GM18511 (cell line): ENCODE data around the gene MYRF.

Source experiments
- ATAC-seq: cut with Tn5 transposase; IDR thresholded peaks from one replicate; pipeline ENCODE4 v1.9.1; 2021; ENCODE audit warnings: mild to moderate bottlenecking, moderate library complexity; ENCODE audit not compliant: unreplicated experiment

The MYRF gene

DNA sequence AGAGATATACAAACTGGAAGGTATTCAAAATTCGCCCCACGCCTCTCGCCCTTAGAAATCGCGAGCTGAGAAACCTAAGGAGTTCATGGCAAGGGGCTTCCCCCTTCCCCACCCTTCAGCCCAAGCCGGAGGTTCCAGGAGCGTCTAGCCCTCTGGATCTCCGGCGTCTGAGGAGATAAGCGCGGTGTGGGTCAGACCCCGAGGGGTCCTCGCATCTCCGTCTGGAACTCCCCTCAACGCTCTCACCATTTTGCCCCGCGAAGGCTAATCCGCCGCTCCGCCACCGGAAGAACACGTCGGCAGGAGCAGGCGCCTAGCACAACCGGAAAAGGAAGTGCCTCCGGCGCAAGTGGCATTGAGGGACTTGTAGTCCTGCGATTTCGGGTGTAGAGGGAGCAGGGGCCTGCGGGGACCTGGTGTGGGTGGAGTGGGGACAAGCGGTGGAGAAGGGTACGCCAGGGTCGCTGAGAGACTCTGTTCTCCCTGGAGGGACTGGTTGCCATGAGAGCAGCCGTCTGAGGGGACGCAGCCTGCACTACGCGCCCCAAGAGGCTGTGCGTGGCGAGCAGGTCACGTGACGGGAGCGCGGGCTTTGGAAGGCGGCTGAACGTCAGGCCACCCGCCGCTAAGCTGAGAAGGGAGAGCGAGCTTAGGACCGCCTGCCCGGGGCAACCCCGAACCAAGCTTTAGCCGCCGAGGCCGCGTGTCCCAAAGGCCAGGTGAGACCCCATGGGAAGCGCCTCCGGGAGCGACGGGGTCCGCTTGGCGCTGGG lies 40.1 kb downstream of the MYRF start, which contains the start of the genes FEN1 and TMEM258:
TSS of gene FEN1 (plus strand) at position 602 of the 773 bp plus-strand sequence. CDS start 2,451 bp downstream, outside the sequence.
TSS of gene TMEM258 (minus strand) at position 290 of the 773 bp plus-strand sequence. CDS start at position 249, 41 bp downstream.
- peak; percentile 90 for ATAC-seq

DNA sequence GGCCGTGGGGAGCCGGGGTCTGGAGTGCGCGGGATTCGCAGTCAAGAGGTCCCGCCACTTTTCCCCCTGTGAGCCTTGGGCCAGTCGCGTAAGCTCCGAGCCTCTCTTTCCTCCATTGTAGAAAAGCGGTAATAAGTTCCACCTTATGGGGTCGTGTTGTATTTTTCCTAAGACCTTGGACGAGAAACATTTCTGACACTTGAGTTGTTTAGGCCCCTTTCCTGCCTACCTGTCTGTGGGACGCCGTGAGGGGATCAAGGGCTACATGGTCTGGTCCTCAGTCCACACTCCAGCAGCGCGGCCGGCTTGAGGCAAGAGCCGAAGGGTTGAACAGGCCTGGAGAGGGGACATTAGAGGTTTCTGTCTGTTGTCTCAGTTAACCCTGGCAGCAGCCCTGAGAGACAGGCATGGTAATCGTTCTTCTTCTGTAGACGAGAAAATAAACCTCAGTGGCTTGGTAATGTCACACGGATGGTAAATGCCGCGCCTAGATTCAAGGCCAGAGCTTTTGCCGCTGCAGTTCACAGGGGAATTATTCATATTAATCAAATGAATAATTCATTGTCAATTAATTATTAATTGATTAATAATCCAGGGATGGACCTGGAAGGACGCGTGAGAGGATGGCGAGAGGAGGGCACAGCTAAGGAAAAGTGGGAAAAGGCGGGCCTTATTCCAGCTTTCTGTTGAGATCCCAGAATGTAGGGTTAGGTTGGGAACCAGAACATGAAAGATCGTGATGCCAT lies 40.8 kb downstream of the MYRF start:
- peak; percentile 22 for ATAC-seq

DNA sequence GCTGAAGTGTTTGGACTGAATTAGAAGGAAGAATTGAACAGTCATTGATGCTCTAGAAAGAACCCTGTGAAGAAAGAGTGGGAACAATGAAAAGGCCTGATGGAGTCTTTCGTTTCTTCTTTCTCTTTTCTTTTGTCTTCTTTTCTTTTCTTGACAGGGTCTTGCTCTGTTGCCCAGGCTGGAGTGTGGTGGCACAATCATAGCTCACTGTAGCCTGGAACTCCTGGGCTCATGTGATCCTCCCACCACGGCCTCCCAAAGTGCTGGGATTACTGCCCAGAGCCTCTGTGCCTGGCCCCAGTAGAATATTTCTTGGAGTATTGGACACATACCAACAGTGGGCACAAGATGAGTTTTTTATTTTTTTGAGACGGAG lies 41.4 kb downstream of the MYRF start:
- no peak for ATAC-seq

DNA sequence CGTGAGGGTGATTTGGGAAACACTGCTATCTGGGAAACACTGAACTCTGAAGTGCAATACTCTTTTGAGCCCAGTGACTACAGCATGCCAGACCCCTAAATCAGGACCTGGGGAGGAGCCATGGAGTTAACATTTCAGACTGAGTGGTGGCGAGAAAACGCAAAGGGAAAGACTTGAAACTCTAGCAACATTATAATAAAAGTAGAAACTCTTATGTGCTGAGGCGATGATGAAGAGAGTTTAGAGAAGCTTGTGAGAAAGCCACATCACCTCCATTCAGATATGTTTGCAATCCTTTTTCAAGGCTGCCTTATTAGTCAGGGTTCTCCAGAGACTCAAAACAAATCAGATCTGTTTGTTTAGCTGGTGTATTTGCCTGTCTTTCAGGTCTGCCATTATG lies 42.1 kb downstream of the MYRF start:
- ATAC-seq = no peak

DNA sequence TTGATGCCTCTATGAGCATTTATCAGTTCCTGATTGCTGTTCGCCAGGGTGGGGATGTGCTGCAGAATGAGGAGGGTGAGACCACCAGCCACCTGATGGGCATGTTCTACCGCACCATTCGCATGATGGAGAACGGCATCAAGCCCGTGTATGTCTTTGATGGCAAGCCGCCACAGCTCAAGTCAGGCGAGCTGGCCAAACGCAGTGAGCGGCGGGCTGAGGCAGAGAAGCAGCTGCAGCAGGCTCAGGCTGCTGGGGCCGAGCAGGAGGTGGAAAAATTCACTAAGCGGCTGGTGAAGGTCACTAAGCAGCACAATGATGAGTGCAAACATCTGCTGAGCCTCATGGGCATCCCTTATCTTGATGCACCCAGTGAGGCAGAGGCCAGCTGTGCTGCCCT lies 43.0 kb downstream of the MYRF start:
- ATAC-seq = no peak

DNA sequence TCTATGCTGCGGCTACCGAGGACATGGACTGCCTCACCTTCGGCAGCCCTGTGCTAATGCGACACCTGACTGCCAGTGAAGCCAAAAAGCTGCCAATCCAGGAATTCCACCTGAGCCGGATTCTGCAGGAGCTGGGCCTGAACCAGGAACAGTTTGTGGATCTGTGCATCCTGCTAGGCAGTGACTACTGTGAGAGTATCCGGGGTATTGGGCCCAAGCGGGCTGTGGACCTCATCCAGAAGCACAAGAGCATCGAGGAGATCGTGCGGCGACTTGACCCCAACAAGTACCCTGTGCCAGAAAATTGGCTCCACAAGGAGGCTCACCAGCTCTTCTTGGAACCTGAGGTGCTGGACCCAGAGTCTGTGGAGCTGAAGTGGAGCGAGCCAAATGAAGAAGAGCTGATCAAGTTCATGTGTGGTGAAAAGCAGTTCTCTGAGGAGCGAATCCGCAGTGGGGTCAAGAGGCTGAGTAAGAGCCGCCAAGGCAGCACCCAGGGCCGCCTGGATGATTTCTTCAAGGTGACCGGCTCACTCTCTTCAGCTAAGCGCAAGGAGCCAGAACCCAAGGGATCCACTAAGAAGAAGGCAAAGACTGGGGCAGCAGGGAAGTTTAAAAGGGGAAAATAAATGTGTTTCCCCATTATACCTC lies 43.6 kb downstream of the MYRF start:
- ATAC-seq = no peak

DNA sequence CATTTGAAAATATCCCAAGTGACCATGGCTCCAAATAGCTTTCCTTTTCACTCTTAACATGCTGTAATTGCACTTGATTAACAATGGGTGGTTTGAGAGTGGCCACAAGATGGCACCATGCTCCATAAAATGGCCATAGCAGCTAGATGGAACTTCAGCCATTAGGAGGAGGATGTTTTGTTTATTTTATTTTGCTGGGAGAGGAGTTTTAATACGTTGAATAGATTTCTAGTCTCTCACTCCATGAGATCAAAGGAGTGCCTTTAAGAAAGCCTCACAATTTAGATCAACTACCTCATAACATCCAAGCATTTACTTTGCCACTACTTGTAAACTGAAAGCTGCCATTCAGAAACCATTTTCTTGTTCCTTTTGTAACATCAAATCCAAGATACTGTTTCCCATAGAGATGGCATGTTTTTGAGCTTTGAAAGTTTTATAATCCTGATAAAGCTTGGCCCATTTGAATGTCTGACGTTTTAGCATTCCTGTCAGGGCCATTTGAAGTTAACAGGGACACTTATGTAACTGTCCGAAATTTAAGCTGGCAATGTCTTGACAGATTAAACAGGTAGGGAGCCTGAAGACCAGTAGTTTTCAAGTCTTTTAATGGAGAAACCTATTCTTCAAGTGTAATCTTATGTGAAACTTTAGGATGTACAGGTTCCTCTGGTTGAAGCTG lies 45.0 kb downstream of the MYRF start:
- ATAC-seq = no peak

DNA sequence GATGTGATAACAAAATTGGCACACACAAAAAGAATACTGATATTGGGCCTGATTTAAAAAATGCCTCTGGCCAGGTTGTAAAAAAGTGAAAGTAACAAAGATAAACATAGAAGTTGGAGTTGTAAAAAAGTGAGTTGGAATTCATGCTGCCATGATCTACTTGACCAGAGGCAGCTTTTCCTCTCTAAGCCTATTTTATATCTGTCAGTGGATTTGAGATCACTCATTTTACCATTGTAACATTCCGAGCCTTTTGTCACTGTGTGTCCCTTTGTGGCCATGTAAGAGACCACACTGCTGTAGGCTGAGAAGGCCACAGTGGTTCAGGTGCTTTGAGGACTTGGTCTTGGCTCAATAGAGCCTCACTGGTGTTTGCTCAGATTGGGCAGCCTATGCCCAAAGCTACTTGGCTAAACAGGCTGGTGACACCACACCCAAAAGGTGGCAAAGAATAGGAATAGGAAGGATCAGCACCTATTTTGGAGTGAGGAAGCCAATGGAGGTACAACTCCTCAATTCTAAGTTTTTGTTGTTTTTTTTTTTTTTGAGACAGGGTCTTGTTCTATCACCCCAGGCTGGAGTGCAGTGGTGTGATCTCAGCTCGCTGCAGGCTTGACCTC lies 47.3 kb downstream of the MYRF start:
- ATAC-seq = no peak

DNA sequence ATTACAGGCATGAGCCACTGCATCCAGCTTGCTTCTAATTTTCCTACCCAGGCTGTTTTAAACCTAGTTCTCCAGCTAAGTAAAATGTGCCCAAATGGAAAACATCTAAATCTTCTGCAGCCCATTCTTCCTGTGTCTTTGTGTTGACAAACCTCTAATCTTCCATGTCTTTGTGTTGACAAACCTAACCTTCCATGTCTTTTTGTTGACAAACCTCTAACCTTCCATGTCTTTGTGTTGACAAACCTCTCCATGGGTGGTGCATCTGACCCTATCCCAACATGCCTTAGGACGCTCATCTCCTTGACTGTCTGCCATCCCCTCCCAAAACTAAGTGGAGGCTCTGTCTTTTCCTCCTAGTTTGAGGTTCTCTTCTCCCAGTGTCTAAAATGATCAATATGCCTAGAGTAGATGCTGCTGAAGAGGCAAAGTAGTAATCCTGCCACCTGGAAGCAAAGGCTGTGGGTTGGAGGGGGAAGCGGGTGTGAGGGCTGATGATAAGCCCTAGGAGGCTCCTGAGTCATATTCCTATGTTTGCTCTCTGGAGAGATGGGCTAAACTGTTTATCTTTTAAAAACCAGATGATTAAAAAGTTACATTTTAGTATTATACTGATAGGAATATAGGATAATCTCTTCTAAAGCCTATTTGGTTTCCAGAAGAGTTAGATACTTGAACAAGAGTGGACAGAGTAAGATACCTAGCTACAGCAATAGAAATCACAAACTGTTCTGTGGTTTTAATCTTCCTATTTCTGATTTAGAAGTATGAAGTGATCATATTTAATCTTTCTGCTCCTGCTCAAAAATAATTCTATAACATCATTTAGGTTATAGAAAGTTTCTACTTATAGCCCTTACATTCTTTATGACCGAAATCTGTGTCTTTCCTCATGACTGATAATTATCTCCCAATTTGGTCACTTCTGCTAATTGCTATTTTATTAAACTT lies 48.2 kb downstream of the MYRF start:
- ATAC-seq = no peak

DNA sequence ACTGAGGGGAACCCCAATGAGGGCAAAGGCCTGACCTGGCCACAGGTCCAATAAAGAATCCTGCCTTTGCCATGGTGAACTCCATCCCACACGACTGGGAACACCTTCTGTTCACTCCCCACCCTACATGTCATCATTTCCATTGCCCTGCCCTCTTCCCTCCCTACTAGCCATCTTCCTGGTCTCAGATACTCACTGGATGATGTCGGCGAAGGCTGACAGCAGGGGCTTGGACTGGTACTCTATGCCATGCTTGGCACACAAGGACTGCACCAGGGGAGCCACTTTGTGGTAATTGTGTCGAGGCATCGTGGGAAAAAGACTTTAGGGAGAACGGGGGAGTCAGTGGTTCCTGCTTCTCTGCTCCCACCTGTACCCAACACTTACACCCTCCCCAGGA lies 50.2 kb downstream of the MYRF start:
- no peak for ATAC-seq

DNA sequence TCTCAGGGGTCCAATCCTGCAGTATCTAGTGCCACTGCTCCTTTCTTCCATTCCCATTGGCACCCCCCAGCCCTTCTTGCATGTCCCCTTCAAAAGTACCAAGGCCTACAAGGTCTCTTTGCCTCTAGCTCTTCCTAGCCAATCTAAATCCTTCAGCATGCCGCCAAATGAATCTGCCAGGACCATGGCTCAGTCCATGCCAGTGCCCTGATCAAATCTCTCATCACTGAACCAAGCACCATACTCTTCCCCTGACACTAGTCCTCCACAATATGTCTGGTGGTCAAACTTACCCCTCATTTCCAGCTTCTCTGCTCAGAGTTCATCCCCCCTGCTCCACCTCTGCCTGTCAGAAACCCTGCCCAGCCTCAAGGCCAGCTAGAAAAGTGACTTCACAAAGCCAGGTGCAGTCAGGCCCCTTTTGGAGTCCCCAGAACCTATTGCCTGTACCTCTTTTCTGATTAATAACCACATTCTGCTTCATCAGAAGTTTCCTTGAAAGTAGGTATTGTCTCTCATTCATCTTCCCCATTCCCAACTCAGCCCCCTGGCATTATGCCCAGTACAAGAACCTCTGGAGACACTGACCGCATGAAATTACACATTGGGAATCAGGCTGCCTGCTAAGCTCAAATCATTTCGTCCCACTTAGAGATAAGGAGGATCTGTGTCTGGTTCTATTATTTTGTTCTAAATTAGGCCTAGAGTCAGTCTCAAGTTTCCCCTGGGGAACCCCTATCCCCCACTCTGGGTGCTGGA lies 51.6 kb downstream of the MYRF start:
- no peak for ATAC-seq

DNA sequence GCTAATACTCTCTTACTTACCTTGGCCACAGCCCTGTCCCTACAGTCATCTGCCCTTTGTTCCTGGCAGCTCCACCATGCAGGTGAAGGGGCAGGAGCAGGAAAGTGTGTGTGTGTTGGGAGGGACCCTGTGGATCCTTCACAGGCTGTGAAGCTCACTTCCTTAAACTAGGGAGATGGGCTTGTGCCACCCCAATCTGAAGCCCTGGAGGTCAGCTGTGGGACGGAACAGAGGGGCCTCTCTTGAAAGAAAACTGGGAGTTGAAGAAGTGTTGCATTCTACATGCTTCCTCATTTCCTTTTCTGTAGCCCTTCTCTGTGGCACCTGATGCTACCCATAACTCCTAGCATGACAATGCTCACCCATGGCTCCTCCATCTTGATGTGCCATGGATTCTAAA lies 52.7 kb downstream of the MYRF start:
- ATAC-seq = no peak

DNA sequence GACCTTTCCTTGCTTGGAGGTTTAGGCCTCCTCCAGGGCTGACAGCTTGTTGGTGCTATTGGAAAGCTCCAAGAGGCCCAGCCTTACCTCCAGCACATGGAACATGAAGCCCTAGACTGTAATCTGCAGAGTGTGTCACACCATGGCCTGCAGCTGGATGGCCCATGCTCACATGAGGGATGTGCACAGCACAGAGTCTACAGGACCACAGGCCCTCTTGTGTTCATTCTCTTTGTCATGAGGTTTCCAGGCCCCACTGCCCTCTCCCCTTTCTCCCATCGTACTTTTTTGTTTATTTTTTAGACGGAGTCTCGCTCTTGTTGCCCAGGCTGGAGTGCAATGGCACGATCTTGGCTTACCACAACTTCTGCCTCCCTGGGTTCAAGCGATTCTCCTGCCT lies 54.3 kb downstream of the MYRF start:
- ATAC-seq = no peak

DNA sequence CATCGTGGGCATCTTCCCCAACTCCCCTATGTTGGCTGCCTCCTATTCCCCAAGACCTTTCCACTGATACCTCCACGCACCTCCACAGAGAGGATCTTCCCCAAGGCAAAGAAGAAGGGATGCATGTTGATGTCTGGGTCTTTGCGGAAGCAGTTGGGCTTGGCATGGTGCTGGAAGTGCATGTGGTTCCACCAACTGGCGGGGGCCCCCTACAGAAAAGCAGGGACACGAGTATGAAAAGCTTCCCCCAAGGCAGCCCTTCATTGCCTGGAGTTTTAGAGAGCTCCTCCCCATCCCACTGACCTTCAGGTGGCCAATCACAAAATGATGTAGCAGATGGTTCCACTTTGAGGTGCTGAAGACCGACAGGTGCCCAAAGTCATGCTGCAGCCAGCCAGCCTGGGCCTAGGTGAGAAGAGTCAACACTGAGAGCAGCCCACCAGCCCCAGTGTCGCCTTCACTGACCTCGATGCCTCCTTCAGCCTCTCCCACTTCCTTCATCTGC lies 58.3 kb downstream of the MYRF start:
- no peak for ATAC-seq

DNA sequence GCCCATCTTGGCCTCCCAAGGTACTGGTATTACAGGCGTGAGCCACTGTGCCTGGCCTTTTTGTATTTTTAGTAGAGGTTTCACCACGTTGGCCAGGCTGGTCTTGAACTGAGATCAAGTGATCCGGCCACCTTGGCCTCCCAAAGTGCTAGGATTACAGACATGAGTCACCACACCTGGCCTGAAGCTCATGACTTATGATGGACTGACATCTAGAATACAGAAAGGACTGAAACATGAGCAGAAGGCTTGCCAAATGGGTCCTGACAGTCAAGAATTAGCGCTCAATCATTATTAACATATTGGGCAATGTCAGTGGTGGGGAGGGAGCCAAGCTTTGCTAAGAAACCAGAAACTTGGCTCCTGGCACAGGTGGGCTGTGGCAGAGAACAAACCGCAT lies 59.4 kb downstream of the MYRF start:
- ATAC-seq = no peak

DNA sequence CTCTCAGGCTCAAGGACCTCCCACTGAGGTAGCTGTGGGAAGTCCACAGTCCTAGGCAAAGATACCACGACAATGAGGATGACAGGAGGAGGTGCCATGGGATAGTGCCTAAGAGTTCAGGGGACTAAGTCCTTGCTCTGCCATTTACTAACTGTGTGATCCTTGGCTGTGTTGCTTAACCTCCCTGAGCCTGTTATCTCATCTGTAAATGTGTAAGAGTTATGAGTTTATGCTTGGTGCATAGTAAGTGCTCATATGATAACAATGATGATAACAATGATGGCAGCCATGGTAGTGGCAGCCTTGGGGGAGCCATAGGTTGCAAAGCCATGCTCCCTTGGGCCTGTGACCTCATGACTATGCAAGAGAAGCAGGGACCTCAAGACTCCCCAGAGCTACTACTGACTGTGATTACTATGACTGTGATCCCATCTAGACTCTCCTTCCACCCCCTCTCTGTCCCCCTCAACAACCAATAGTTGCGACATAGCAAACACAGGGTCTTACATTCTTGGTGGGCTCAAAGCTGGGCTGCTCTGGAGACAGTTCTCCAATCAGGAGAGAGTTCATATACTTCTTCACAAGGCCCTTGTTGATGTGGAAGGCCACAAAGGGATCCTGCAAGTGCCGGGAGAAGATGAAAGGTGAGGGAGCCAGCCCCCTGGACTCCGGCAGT lies 60.4 kb downstream of the MYRF start:
- ATAC-seq = no peak

DNA sequence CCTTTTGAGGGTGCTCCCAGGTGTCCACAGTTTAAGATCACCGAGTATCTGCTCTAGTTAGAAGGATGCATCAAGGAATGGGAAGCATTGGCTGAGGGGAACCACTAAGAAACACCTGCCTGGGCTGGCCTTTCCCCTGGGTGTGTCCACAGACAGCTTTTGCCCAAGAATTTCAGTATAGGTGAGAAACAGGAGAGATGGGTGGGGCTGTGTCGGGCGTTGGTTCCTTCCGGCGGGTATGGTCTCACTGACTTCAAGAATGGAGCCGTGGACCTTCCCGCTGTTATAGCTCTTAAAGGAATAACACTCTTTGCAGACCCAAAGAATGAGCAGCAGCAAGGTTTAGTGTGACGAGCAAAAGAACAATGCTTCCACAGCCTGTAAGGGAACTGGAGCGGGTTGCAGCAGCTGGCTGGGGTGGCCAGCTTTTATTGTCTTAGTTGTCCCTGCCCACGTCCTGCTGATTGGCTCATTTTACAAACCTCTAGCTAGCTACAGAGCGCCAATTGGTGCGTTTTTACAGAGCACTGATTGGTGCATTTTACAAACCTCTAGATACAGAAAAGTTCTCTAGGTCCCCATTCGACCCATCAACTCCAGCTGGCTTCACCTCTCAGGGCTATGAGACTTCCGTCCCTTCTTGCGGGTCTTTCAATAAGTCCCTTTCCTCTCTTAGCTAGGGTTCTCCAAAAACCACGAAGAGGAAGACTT lies 62.0 kb downstream of the MYRF start:
- no peak for ATAC-seq
